Measurements from ENCODE around the gene HABP2.

DNA sequence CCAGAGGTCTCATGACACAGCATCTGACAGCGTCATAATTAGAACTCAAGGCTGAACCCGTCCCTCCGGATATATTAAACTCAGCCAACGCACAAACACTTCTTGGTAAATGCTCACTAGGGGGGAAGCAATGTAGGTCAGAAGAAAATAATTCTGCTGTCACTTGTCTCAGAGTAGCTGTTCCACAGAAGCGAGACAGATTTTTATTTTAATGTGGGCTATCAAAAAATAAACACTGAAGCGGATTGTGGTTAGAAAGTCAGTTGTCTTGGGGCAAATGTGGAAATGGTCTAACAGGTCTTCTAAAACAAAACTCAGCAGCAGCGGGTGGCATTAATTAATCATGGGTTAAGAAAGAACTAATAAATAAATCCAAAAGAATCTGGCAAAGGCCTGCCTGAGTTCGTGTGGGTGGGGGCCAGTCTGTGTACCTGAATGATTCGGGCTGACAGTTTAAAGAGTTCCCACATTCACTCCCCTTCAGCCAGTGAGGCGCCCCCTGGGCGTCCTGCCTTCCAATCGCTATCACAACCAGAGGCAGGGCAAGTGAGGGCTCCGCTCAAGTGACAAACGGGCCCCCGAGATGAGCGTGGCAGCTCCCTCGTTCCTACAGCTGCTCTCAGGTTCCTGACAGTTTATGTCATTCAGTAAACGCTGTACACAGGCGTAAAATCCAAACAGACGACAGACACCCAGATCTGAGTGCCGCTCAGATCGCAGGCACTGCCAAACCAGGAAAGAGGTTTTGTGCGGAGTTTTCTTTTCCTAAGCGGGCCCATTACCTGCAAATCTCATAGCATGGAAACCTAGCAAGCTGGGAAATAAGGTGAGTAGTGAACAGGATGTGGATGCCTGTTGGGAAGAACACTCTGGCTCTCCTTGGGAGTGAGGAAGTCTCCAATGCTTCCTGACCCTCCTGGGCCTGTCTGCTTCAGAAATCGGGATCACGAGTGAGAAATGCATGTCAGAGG is 58.1 kb downstream of the HABP2 start:
- TF ChIP-seq, protein P1, sequence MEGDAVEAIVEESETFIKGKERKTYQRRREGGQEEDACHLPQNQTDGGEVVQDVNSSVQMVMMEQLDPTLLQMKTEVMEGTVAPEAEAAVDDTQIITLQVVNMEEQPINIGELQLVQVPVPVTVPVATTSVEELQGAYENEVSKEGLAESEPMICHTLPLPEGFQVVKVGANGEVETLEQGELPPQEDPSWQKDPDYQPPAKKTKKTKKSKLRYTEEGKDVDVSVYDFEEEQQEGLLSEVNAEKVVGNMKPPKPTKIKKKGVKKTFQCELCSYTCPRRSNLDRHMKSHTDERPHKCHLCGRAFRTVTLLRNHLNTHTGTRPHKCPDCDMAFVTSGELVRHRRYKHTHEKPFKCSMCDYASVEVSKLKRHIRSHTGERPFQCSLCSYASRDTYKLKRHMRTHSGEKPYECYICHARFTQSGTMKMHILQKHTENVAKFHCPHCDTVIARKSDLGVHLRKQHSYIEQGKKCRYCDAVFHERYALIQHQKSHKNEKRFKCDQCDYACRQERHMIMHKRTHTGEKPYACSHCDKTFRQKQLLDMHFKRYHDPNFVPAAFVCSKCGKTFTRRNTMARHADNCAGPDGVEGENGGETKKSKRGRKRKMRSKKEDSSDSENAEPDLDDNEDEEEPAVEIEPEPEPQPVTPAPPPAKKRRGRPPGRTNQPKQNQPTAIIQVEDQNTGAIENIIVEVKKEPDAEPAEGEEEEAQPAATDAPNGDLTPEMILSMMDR (IDR thresholded peaks at IDR 0.05; ENCODE audit: low read depth, low read length, missing input control), result no peak
- no peak for TF ChIP-seq RAD21 (IDR thresholded peaks at IDR 0.05)
- TF ChIP-seq, protein P2, sequence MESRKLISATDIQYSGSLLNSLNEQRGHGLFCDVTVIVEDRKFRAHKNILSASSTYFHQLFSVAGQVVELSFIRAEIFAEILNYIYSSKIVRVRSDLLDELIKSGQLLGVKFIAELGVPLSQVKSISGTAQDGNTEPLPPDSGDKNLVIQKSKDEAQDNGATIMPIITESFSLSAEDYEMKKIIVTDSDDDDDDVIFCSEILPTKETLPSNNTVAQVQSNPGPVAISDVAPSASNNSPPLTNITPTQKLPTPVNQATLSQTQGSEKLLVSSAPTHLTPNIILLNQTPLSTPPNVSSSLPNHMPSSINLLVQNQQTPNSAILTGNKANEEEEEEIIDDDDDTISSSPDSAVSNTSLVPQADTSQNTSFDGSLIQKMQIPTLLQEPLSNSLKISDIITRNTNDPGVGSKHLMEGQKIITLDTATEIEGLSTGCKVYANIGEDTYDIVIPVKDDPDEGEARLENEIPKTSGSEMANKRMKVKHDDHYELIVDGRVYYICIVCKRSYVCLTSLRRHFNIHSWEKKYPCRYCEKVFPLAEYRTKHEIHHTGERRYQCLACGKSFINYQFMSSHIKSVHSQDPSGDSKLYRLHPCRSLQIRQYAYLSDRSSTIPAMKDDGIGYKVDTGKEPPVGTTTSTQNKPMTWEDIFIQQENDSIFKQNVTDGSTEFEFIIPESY (IDR thresholded peaks at IDR 0.05), result no peak
